Glomerular visceral epithelial cell (primary cell): ENCODE measurements around the gene MTA3.
A peak's percentile ranks its signal among the peaks of the same experiment; 100 is the strongest.
"Not testable (repeated sequence)": the region's sequence is repeated elsewhere in the genome, so short reads cannot be mapped to it uniquely, and the experiment has no call there.

Experiments used
- DNase-seq: peaks from one replicate; pipeline ENCODE4 v3.0.0-alpha.2; 2016; ENCODE audit errors: extremely low spot score

MTA3 gene

DNA sequence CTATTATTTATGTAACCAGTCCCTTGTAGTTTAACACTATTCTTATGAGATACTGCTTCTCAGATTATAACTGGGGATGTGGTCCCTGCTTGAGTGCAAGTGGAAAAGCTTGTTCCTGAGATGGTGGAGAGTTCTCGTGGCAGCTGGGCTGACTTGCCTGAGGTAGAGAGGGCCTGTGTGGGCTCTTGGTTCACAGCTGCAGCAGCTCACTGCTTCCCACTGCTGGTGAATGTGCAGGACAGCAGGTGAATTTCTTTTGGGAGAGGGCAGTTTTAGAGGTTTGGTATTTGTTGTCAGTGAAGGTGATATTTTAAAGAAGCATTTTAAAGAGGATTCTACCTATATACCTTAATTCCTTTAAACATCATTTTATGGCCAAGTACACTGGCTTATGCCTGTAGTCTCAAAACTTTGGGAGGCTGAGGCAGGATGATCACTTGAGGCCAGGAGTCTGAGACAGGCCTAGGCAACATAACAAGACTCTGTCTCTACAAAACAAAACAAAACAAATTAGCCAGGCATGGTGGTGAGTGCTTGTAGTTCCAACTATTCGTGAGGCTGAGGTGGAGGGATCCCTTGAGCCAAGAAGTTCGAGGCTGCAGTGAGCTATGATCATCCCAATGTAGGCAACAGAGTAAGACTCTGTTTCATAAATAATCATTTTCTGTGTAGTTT lies 94.8 kb downstream of the MTA3 start:
- DNase-seq: peak; percentile 68

DNA sequence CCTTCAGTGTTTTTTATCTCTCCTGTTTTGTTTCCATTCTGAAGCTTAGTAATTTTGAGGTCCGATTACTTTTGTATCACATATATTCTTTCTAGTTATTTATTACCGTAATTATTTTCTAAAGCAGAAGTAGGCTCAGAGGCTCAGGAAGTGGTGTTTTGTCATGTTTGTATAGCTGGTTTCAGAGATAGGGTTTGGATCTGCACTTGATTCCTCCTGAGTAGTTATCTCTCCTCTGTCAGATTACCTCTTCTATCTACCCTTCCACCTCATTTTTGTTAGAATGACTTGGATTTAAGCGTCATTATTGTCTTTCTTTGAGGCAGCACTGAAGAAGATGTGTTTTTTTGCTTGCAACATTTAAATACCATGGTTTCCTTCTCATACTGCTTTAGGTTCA lies 95.4 kb downstream of the MTA3 start:
- DNase-seq: no peak

DNA sequence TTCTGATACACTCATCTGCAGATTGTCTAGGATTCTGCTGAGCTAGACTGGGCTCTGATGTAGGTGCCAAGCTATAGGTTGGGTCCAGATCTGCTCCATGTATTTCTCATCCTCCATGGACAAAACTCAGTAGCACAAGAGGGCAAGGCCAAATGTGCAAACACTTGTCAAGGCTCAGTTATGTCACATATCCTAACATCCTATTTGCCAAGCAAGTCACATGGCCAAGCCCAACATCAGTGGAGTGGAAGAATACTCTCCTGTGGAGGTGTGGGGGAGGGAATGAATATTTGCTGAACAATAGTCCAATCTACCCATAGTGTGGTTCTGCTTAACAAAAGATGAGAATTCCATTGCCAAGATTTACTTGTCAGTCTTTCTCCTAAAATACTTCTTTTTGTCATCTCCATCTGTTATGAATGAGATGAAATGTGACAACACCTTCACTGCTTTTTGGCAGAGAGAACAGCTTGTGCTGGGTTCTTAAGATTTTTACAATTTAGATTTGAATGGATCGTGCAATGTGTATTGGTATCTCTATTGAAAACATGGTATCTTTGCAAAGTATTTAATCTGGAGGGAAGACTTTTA lies 105.7 kb downstream of the MTA3 start:
- DNase-seq: no peak

DNA sequence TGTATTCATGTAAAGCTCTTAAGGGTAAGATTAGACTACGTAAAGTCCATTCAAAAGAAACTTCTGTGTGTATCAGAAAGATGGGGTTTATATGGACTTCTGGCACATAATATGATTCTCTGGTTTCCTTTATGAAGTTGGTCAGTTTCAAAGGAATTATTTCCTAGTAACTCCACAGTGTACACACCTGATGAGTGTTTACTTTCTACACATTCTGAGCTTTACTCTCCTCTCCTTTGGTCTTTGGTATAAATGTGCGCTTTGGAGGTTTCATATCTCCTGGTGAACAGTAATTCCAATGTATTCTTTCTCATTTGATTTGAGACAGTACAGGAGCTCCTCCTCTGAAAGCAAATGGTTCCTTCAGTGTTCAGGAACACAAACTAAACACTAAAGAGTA lies 107.4 kb downstream of the MTA3 start:
- DNase-seq: no peak

DNA sequence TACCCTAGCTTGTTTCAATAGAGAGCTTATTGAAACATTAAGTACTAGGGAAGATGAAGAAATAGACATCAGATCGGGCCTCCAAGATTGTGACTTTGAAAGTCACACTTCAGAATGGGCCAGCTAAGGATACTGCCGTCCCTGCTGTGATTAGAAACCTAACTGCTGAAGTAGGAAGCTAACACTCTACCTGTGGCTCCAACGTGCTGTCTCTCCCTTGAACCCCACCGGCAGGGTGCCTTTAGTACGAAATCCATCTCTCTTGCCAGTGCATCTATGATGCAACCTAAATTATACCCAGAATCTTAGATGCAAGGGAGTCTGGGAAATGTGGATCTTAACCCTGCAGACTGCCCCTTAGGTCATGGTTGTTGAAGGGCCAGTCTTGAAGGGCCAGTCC lies 116.9 kb downstream of the MTA3 start:
- no peak for DNase-seq

DNA sequence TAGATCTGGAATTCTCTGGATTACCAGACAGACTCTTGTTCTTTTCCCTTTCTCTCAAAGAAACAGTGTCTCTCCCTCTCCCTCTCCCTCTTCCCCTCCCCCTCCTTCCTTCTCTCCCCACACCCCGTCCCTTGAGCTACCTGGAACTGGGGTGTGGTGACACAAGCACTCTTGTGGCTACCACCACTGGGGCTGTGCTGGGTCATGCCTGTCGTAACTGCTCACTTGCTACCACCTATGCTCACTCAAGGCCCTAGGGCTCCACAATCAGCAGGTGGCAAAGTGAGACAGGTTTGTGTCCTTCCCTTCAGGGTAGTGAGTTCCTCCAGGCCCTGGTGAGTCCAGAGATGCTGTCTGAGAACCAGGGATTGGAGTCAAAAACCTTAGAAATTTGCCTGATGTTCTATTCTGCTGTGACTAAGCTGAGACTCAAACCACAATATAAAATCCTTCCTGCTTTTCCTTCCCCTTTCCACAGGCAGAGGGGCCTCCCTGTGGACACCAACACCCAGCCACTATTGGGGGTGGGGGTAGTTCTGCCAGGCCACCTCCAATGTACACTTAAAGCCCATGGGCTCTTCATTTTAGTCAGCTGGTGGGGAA lies 124.7 kb downstream of the MTA3 start:
- DNase-seq: peak; percentile 1

DNA sequence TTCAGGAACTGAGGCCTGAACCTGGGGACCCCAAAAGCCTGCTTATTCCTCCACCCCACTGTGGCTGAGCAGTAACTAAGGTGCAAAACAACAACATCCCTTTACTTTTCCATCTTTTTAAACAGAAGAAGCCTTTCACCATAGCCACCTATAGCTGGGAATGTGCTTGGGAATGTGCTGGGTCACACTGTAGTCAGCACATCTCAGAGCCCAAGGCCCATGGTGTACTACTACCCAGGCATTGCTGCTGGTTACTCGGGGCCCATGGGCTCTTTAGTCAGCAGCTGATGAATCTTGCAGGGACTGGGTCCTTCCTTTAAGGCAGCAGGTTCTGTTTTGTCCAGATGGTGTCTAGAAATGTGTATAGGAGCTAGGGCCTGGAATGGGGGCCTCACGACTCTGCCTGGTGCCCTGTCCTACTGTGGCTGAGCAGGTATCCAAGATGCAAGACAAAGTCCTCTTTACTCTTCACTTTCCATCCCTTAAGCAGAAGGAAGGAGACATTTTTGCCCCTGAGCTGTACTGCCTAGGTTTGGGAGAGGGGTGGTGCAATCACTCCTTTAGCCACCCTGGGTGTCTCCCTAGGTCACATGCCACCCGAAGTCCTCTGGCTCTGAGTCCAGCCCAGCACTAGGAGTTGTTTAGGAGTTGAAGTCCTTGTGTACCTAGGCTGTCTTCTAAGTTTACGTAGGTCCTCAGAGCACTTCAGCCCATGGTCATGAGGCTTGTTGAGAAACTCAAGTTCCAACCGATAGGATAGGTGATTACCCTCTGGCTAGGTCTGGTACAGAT lies 125.5 kb downstream of the MTA3 start:
- DNase-seq: no peak

DNA sequence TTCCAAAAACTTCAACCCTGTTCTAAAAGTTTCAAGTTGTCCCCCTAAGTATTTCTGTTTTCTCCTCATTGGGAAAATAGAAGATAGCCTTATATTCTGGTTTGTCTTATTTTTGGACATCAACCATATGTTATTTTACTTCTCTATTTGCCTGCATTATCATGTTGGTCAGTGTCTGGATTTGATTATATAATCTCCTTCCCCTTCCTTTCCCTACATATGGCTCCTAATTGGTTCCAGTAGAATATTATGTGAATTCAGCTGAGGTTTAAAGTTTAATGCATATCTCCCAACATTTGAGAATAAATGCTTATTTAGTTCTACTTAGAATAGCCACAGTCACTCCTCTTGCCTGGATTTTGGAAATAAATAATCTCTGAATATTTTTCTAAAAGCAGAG lies 128.6 kb downstream of the MTA3 start:
- DNase-seq: no peak

DNA sequence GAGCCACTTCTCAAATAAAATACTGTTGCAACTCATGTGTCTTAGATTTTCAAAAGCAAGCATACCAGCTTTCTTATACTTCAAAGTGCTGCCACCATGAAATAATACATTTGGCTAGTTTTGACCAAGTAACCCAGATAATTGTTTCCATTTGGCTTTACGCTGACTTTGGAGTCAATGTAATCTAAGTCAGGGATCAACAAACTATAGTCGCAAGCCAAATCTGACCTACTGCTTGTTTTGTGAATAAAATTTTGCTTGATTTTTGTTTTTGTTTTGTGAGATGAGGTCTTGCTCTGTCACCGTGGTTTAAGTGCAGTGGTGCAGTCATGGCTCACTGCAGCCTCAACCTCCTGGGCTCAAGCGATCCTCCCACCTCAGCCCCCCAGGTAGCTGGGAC lies 130.5 kb downstream of the MTA3 start:
- no peak for DNase-seq

DNA sequence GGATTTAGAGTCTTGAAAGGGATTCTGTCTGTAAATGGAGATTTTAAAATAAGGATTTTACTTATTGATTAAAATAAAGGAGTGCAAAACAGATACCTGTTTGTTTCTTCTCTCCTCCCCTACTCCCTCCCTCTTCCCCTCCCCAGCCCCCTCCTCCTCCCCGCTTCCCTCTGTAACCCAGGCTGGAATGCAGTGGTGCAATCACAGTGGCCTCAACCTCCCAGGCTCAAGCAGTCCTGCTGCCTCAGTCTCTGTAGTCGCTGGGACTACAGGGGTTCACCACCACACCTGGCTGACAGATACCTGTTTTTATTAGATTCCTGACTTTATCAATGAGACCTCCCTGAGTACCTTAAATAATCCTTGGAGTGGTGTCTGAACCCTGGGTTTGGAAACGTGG lies 138.4 kb downstream of the MTA3 start:
- no peak for DNase-seq

DNA sequence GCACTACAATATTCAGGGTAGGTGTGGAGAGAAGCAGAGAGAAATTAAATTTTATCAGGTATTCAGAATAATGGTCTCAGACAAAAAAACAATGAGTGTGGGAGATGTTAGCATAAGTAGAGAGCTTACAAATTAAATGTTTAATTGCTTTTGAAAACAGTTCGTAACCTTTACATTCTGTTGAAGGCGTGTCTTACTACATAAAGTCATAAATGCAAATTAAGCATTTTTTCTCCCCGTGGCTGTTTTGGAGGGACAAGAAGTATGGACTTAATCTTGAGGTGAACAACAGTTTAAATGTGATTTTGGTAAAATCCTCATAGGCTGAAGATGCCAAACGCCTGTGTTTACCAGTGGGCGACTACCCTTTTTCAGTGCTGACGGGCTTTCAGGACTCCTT lies 139.7 kb downstream of the MTA3 start:
- no peak for DNase-seq

DNA sequence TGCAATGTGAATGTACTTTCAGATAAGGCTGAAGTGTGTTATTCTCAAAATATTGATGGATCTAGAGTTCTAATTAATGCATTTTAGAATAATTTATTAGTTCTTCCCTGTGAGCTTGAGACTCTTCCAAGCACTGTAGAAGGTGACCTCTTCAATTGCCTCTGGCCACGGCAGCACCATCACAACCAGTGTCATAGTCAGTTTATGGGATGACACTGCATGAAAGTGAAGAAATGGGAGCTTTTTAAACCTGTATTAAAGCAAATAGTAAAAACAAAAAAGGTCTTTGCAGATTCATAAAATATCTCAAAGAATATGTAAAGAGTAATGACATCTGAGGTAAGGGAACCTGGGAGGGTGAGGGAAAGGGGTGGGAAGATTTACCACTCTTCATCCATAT lies 143.5 kb downstream of the MTA3 start:
- no peak for DNase-seq

DNA sequence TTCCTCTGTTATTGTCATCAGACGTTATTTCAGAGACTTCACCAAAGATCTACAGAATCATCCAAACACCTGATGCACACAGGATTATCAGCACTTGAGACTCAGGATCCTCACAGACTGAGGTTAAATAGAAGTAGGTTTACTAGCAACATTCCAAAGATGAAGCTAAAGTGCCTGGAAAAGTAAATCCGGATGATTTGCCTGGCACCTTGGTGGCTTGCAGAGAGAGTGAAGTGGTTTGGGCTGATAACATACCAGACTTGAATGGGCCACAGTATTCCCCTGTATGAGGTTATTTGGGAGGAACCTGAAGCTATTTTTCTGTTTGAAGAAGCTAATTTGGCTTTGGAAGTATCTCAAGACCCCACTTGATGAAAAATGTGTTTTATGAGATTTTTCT lies 144.5 kb downstream of the MTA3 start:
- no peak for DNase-seq

DNA sequence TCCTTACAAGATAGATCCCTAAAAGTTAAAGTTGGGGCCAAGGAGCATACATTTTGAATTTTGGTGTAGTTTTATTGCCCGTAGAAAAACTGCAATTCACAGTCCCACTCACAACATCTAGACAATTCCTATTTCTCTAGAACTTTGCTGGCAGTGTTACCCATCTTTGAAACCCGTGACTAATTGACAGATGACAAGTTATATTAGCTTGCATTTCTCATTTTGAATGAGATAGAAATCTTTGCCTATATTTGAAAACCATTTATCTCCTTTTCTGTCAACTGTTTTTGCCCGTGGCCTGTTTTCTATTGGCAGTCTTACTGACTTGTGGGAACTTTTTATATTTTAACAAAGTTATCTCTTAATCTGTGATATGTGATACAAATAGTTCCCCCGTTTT lies 145.5 kb downstream of the MTA3 start:
- DNase-seq: no peak

DNA sequence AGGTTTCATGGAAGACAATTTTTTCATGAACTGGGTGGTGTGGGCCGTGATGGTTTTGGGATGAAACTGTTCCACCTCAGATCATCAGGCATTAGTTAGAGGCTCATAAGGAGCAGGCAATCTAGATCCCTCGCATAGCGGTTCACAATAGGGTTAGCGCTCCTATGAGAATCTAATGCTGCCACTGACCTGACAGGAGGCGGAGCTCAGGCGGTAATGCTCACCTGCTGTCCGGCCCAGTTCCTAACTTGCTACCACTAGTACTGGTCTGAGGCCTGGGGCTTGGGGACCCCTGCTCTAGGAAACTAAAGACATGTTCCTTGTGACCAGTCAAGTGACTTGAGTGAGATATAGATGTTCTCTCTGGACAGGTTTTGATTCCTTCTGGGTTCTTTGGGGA lies 146.3 kb downstream of the MTA3 start:
- DNase-seq: no peak

DNA sequence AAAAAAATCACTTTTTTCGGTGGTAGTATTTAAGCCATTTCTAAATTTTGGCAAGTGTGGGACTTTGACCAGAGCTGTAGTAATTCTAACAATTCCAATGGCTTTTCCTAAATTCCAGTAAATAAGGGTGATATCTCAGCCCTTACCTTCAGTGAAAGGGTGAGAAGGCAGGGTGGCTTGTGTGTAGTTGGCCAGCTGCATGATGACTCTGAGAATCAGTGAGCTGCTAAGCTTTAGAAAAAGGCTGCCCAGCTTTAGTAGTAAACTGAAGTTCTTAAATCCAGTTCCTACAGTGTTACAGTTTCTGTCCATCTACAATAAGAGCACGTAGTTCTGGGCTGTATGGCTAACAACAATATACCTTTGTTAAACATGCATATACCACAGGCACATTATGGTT lies 153.5 kb downstream of the MTA3 start:
- DNase-seq: no peak

DNA sequence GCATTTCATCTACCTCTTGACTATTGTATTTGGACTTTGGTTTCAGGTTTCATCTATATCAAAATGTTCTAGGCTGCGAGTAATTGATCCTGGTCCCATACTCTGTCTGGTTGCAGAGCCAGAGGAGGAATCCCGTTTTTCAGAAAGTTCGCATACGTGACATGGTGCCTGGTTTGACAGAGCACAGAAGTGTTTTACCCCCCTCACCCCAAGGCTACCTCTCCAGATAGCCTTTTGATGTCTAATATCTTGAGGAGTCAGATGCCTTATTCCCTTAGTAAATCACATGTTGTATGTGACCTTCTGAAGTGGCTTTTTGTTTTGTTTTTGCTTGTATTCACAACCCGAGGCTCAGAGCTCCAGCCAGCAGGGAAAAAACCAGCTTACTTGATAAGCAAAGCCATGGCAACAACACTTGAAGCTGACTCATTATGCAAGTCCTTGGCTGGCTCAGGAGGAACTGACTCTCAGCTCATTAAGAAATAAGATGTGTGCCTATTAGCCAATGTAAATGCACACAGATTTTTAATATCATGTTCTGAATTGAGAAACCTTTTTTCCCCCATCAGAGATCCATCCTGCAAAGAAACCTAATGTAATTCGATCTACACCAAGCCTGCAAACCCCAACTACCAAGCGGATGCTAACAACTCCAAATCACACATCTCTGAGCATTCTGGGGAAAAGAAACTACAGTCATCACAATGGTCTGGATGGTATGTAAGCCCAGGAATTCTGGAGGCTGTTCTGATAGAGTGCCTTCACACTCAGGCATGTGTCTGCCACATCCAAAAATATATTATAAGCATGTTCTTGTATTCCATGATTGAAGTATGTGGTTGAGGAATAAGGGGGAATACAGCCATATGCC lies 154.1 kb downstream of the MTA3 start:
- peak; percentile 28 for DNase-seq

DNA sequence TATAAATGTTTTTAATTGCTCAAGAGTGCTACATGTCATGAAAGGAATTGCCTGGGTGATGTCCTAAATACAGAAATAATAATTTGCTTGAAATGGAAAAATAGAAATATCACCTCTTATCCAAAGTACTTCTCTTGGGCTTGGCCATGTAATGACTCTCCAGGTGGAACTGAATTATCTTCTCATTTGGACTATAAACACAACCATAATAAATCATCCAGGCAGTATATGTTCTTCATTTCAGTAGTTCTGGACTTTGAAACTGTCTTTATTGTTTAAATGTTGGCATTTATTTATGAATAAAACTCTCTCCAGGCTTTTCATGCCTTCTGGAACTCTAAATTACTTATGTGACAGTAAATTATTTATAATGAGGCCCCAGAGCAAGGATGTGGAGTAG lies 155.0 kb downstream of the MTA3 start:
- DNase-seq: no peak

DNA sequence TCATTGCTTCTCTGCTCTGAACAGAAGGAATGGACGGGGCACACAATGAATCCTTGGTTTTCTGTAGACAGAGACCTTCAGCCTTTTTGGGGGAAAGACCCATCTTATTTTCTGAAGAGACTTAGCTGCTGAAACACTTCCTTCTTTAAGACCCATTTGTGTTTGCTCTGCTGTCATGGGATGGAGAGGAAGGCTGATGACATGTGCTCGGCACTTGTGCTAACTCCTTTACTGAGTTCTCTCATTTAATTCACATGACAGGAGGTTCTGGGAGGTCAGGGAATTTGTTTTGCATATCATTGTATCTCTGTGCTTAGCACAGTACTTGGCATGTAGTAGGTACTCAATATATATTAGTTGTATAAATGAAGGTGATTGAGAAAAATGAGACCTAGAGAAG lies 156.5 kb downstream of the MTA3 start:
- no peak for DNase-seq

DNA sequence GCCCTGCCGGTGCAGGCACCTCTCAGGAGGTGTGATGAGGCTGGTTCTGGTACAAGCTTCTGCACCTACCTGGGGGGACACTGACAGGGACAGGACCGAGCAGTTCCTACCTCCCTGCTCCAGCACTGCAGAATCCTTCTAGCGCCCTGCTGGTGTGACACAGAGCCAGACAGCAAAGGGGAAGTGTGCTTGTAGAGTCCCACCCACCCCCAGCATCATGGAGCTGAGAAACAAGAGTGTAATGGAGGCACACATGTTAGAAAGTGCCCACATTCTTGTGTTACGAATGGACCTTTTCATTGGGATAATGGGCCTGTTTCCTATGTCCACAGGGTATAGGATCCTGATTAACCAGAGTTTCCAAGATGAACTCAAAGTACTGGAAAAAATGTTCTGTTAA lies 157.2 kb downstream of the MTA3 start:
- no peak for DNase-seq

DNA sequence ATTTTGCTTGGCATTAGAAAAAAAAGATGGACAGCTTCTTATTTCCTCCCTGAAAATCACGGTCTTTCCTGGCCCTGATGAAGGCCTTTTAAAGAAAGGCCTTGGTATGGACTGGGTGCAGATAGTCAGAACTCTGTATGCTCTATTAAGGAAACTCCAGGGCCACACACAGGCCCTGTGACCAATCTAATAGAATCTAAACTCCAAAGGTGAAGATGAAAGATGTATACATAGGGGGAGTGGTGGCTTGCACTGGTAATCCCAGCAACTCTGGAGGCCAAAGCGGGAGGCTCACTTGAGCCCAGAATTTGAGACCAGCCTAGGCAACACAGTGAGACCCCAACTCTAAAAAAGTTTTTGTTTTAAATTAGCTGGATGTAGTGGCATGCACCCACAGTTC lies 158.2 kb downstream of the MTA3 start:
- no peak for DNase-seq

DNA sequence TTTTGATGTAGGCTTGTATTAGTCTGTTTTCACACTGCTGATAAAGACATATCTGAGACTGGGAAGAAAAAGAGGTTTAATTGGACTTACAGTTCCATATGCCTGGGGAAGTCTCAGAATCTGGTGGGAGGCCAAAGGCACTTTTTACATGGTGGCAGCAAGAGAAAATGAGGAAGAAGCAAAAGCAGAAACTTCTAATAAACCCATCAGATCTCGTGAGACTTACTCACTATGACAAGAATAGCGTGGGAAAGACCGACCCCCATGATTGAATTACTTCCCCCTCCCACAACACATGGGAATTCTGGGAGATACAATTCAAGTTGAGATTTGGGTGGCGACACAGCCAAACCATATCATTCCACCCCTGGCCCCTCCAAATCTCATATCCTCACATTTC lies 162.9 kb downstream of the MTA3 start:
- DNase-seq: not testable (repeated sequence)
